T1000 (cell line): ENCODE data around the gene MAP3K13.
"Not testable (repeated sequence)": the region's sequence is repeated elsewhere in the genome, so short reads cannot be mapped to it uniquely, and the experiment has no call there.

ENCODE experiments used
- DNase-seq: peaks from one replicate; lab custom pipeline; 2025; ENCODE audit warnings: mixed read lengths; lab: John Stamatoyannopoulos, UW

The MAP3K13 gene

DNA sequence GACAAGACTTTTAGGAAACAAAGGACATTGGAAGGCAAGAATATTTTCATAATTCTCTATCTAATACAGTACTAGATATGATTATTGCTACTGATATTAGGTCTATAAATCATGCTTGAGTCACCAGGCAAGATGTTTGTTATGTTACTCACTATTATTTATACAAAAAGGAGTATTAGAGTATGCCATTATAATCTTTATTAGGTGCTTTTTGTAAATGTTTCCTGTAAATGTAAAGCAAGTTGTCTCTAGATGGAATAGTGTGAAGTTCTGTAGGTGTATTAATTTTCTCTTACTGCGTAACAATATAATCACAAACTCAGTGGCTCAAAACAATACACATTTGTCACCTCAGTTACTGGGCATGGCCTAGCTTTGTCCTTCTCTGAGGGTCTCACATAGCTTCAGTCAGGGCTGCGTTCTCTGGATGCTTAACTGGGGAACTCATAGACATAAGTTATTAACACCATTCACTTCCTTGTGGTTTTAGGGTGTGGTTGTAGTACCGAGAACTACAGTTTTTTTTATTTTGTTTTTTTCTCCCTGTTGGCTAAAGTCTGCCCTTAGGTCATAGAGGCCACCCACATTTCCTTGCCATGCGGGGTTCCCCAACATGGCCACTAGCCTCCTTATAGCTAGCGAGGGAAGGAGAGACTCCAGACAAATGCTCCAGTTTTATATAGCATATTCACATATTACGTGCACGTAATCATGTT lies 20.3 kb upstream of the MAP3K13 start:
- DNase-seq: no peak

DNA sequence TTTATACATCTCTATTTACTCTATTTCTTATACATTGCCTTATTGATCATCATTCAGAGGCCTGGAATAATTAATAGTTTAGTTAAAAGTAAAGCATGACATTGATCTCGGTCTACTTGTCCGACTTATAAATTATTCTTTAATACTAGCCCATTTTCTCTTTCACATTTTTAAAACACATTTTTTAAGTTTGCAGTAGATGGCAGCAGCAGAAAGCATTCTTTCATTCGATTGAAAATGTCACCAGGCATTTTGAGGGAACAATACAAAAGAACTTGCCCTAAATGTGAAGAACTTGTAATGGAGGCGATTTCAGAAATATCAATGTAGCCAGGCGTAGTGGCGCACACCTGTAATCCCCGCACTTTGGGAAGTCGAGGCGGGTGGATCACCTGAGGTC lies 15.5 kb upstream of the MAP3K13 start:
- no peak for DNase-seq

DNA sequence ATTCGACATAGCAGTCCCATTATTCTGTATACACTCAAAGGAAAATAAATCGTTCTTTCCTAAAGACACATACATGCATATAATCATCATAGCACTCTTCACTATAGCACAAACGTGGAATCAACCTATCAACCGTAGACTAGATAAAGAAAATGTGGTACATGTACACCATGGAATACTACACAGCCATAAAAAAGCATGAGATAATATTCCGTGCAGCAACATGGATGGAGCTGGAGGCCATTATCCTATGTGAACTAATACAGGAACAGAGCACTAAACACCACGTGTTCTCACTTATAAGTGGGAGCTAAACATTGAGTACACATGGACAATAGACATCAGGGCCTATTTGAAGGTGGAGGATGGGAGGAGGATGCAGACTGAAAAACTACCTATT lies 12.1 kb upstream of the MAP3K13 start:
- DNase-seq: no peak

DNA sequence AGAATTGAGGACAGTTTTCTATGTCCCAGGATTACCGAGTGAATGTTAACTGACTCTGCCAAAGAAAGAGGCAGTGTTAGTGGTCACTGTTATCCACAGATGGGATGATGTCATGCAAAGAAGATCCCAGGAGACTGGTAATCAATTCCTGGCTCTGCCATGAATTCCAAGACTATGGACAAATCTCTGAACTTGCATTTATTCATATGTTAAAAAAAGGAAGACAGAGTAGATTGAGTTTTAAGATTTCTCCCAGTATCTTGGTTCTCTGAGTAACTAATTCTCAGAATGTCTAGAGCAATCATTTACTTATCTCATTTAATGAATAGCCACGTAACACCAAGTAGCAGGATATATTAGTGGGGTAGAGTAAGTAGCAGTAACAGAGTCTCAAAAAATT lies 11.5 kb upstream of the MAP3K13 start:
- DNase-seq: no peak

DNA sequence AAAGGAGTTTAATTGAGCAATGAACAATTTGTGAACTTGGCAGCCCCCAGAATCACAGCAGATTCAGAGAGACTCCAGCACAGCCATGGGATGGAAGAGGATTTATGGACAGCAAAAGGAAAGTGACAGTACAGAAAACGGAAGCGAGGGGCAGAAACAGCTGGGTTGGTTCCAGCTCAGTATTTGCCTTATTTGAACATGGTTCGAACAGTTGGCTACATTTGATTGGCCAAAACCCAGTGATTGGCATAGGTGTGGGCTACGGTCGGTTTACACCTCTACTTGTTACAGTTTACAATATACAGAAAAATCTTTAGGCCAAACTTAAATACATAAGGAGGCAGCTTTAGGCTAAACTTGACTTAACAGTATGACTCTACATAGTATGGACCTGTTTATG lies 9.7 kb upstream of the MAP3K13 start:
- DNase-seq: no peak

DNA sequence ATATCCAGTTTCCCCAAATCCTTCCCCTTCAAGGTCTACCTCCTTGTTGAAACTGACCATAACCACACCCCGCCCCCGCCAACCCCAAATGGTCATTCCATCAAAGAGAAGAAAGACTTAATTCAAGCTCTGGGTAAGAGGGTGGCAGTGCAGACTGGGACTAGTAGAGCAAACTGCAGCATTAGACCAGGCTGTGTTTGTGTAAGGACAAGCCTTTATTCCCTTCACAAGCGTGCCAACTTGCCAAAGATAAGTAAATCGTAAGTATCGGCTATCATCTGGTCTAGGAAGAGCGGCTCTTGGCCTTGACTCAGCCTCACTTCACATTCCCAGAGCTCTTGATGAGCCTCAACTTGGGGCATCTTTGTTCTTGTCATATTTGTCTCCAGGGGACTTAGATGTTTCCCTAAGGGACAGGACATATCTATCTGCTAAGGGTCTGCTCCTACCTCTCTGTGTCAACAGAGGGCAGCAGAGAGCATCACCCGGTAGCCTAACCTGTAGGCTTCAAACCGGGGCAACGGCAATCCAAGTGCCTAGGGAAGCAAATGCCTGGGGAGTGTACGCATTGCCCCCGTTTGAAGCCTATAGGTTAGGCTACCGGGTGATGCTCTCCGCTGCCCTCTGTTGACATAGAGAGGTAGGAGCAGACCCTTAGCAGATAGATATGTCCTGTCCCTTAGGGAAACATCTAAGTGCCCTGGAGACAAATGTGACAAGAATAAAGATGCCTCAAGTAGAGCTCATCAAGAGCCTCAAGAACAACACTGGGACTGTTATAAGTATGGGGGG lies 8.9 kb upstream of the MAP3K13 start:
- no peak for DNase-seq

DNA sequence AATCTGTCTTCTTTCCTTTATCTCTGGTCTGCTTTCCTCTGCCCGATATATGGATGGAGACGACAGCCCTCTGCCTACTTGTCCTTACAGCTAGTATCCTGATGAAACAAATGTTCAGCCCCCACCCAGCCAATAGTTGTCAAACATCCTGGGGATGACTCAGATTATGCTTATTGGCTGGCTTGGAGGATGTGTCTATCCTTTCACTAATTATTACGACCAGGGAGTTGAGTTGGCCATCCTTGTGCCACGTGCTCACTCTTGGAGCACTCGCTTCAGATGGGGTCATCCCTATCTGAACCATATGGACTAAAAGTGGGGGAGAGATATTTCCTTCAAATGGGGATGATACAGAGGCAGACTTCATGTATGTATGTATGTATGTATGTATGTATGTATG lies 6.4 kb upstream of the MAP3K13 start:
- no peak for DNase-seq

DNA sequence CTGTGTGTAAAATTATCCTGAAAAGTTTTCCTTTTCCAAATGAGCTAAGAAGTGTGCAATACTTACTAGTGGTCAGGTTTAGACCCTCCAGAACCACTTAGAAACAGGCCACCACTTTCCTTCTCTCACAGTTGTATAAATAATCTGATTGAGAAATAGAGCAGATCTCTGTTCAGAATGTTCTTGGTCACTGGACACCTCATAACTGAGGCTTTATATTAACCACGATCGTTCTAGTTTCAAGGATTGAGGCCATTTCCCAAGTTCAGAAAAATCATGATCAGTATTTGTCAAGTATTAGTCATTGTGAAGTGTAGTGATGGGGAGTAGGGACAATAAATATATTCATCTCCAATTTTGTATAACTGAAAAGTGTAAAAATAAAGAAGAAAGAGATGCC lies 1.0 kb upstream of the MAP3K13 start:
- DNase-seq: no peak

DNA sequence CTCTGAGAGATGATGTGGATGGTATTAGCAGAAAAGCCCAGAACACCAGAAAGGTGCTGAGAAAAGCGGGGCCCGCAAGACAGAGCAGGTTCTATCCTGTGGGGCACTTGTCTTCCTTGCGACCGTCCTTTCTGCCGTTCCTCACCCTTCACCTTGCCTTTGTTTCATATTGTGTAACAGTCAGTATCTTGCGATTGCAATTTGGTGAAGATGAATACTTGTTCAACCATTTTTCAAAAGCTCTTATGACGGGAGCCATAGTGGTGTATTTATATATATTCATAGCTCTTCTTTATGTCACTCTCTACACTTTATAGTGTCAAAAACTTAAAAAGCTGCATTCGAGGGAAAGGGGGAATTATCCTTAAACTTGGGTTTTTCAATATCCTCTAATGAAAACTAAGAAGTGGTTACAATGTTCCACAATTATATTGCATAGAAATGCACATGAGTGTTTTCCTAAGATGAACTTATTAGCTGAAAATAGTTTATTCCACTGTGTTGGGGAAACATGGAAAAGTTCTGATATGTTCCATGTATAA lies 797 bp downstream of the MAP3K13 start:
- DNase-seq: no peak

DNA sequence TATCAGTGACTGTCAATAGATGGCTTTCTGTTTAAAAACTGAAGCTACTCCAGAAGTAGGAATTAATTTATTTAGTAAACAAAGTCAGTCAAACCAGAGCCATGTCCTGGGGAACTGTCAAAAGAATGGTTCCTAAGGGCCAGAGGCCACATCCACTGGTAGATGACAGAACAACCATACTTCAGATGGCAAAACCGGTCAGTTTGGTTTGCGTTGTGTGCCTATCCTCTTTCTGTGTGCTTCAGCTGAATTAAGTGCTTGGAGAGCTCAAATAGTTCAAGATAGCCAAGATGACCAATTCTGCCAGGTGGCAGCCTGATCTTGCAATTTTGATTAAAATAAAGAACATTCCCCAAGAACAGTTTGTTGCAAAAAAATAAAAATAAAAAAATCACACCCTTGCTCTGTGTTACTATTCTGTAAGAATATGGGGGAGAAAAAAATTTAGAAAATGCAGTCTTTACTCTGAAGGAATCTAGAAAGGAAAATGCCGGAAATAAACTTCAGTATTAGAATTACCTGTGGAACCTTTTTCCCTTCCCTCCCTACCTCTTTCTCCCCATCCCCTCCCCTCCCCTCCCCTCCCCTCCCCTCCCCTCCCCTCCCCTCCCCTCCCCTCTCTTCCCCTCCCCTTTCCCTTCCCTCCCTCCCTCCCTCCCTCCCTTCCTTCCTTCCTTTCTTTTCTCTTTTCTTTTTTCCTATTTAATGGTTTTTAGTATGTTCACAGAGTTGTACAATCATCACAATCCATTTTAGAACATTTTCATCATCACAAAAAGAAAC lies 2.5 kb downstream of the MAP3K13 start:
- no peak for DNase-seq

DNA sequence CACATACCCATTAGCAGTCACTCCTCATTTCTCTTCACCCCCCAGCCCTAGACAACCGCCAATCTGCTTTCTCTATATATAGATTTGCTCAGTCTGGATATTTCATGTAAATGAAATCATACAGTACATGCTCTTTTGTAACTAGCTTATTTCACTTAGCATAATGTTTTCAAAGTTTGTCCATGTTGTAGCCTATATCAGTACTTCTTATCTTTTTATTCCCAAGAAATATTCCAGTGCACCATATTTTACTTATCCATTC lies 3.1 kb downstream of the MAP3K13 start:
- no peak for DNase-seq

DNA sequence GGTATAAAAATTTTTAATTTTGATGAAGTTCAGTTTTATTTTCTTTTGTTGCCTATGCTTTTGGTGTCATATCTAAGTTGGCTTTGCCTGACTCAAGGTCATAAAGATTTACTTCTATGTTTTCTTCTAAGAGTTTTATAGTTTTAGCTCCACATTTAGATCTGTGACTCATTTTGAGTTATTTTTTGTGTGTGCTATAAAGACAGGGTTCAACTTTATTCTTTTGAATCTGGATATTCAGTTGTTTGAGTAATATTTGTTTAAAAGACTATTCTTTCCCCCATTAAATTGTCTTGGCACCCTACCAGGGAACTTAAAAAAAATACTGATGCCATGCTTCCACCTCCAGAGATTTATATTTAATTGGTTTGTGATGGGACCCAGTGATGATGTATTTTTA lies 4.0 kb downstream of the MAP3K13 start:
- no peak for DNase-seq

DNA sequence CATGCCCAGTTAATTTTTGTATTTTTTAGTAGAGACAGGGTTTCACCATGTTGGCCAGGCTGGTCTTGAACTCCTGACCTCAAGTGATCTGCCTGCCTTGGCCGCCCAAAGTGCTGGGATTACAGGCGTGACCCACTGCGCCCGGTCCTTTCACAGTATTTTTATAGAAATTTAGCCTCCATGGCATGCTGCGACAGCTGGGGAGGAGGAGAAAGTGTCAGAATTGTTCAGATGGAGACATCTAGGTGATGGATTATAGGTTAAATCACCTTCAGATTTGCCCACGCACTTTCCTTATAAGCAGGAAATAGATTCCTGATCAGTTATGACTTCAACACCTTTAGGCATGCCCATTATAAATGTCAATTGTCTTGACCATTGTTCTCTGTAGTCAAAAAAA lies 7.4 kb downstream of the MAP3K13 start:
- DNase-seq: not testable (repeated sequence)

DNA sequence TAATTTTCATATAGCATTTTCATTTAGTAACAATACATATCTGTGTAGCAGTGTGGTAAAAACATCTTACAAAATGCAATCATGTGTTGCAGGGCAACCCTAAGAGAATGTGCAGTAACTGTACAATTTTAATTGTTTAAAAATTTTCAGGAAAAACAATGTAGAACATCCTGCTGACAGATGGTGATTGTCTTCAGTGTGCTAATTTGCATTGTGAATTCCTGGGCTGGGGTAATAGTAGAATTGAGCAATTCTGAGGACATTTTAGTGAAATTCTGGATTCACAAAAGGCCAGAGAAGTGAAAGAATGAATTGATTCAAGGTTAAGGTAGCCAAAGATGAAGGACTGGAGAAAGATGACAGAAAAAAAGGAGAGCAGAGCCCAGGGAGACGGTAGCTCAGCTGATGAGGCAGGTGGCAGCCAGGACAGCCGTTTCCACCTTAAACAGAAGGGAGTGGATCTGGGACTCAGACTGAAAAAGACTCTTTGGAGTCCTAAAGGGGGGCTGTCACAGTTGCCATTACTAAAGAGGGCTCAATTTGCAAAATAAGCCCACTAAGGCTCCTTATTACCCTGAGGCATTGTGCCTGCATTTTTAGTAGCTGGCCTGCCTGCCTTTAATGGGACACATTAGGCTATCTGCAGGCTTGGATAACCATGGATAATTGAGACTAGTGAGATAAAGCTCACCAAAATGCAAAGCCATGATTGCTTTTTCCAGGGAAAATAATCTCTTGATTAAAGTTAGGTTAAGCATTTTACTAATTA lies 8.6 kb downstream of the MAP3K13 start:
- DNase-seq: no peak

DNA sequence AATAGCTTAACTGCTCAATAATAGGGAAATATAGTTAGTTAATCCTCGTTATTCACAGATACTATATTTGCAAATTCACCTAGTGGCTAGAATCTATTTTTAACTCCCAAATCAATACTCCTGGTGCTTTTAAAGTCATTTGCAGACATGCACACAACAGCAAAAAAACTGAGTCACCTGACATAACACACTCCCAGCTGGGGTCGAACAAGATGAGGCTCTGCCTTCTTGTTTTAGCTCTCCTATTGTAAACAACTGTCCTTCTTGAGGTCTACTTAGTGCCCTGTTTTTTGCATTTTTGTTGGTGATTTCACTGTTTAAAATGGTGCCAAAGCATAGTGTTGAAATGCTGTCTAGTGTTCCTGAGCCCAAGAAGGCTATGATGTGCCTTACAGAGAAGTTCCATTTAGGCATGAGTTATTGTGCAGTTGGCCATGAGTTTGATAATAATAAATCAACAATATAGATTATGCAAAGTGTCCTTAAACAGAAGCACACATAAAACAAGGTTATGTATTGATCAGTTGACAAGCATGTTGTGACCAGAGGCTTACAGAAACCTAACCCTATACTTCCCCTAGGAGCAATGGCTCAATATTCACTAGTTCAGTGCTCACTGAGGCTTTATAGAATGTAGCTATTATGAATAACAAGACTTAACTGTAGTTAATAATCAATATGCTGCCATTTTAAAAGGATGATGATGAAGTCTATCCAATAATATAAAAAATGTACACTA lies 18.6 kb downstream of the MAP3K13 start:
- DNase-seq: no peak

DNA sequence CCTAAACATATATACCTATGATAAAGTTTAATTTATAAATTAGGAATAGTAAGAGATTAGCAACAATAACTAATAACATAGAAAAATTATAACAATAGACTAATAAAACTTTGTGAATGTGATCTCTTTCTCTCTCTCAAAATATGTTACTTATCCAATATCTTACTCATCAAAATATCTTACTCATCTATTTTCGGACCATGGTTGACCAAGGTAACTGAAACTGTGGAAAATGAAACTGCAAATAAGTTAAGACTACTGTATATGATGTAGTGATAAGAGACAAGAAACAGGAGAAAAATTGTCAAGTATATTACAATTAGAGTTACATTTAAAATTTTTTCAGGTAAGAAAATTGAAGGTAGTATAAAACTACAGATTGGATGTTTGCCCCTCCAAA lies 19.2 kb downstream of the MAP3K13 start:
- DNase-seq: no peak

DNA sequence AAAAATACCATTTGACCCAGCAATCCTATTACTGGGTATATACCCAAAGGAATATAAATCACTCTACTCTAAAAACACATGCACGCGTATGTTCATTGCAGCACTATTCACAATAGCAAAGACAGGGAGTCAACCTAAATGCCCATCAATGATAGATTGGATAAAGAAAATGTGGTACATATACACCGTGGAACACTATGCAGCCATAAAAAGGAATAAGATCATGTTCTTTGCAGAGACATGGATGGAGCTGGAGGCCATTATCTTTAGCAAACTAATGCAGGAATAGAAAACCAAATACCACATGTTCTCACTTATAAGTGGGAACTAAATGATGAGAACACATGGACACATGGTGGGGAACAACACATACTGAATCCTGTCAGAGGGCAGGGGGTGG lies 23.6 kb downstream of the MAP3K13 start:
- DNase-seq: not testable (repeated sequence)

DNA sequence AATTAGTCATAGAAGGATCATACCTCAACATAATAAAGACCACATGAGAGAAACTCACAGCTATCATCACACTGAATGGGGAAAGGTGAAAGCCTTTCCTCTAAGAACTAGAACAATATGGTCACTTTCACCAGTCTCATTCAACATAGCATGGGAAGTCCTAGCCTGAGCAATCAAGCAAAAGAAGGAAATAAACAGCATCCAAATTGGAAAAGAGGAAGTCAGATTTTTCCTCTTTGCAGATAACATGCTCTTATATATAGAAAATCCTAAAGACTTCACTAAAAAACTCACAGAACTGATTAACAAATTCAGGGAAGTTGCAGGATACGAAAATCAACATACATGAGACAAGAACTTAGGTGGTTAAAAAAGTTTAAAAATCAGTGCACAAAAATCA lies 24.7 kb downstream of the MAP3K13 start:
- DNase-seq: no peak

DNA sequence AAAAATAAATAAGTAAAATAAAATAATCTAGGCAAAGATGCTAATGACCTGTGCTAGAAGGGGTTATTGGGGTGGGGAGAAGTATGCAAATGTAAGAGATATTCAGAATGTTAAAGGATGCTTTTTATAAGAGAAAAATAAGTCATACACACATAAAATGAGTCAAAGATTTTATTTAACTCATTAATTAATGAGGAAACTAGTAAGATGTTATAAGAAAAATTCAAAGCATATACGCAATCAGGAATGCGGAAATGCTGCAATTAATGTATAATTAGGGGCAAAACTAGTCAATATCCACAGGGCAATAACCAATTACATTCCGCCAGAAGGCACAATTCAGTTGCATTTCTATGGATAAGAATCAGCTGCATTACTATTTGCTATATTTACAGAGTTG lies 30.1 kb downstream of the MAP3K13 start:
- no peak for DNase-seq

DNA sequence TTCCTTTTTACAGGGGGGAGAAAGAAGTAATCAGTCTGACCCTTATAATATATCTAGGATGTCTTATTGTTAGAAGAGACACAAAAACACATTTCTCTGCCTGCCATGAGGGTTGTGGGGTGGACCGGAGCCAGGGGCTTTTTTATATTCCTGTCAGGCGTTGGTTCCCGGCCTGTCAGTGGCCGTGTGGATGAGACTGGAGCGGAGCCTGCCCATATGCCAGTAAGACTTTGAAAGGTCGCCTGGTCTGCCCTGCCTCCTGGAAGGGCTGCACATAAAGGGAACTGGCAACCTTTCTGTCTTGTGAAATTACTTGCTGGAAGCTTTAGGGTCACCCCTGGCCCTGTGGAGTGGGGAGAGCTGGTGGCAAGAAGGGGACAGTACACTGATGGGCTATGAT lies 34.7 kb downstream of the MAP3K13 start:
- no peak for DNase-seq
